ENCODE results near the gene PDE8A. TPM values are rescaled to one million over a fixed set of nuclear protein-coding genes. Genes with fewer than 3 reads are reported as not detected.
"Not testable (repeated sequence)": the region's sequence is repeated elsewhere in the genome, so short reads cannot be mapped to it uniquely, and the experiment has no call there.

The PDE8A gene
- total RNA-seq, 2 donors from 2014 or later, result 63.3 to 85.3 TPM

- intact Hi-C loops (cut with DNase I), result no loop called here
- peak overlapping the region; percentile 83 for H3K27ac ChIP-seq
- TF ChIP-seq CTCF (IDR thresholded peaks at IDR 0.05), result no peak
- no peak overlapping the region for H3K4me3 ChIP-seq
- no peaks in the 10 kb centered on the region for H3K27me3 ChIP-seq
- H3K4me1 ChIP-seq, result peaks cover 36% of the 10 kb centered on the region
- DNase-seq, result no peak
- no peaks in the 10 kb centered on the region for H3K36me3 ChIP-seq
- H3K9ac ChIP-seq (ENCODE audit: low read depth in 2 of 2, low read length in 2 of 2), result peak overlapping the region in 1 of 2 donors; percentile 66
- no peaks in the 10 kb centered on the region for H3K9me3 ChIP-seq
Measured at GRCh38 chr15:85010071-85010385, 28.4 kb downstream of the PDE8A start.

- H3K4me3 ChIP-seq, result no peak overlapping the region
- no peak for DNase-seq
- peaks cover 36% of the 10 kb centered on the region for H3K4me1 ChIP-seq
- TF ChIP-seq CTCF (IDR thresholded peaks at IDR 0.05), result peak; percentile 34
- intact Hi-C loops (cut with DNase I), result no loop called here
- no peaks in the 10 kb centered on the region for H3K9me3 ChIP-seq
- H3K36me3 ChIP-seq, result no peaks in the 10 kb centered on the region
- H3K27me3 ChIP-seq, result no peaks in the 10 kb centered on the region
- peak overlapping the region; percentile 83 for H3K27ac ChIP-seq
- peak overlapping the region in 1 of 2 donors; percentile 66 for H3K9ac ChIP-seq (ENCODE audit: low read depth in 2 of 2, low read length in 2 of 2)
Measured at GRCh38 chr15:85010386-85011159, 28.9 kb downstream of the PDE8A start.

- peaks cover 36% of the 10 kb centered on the region for H3K4me1 ChIP-seq
- intact Hi-C loops (cut with DNase I), result no loop called here
Measured at GRCh38 chr15:85011160-85011571, 29.5 kb downstream of the PDE8A start.

GRCh38 chr15:85011724-85012123, 30.1 kb downstream of the PDE8A start:
- H3K4me3 ChIP-seq; H3K27ac ChIP-seq; H3K9ac ChIP-seq (ENCODE audit: low read depth in 2 of 2, low read length in 2 of 2); H3K9me3 ChIP-seq; intact Hi-C loops (cut with DNase I); H3K27me3 ChIP-seq; DNase-seq; H3K36me3 ChIP-seq: not testable (repeated sequence)
- peaks cover 32% of the 10 kb centered on the region for H3K4me1 ChIP-seq

More at GRCh38 chr15:85011160-85011571, 29.5 kb downstream of the PDE8A start:
- no peaks in the 10 kb centered on the region for H3K36me3 ChIP-seq
- DNase-seq, result no peak
- no peak for TF ChIP-seq CTCF (IDR thresholded peaks at IDR 0.05)
- no peaks in the 10 kb centered on the region for H3K27me3 ChIP-seq
- peak overlapping the region in 1 of 2 donors; percentile 66 for H3K9ac ChIP-seq (ENCODE audit: low read depth in 2 of 2, low read length in 2 of 2)
- no peak overlapping the region for H3K4me3 ChIP-seq
- H3K27ac ChIP-seq, result peak overlapping the region; percentile 83
- no peaks in the 10 kb centered on the region for H3K9me3 ChIP-seq

GRCh38 chr15:85013785-85014184, 32.1 kb downstream of the PDE8A start:
- Histone ChIP-seq H3K27me3 (no peaks in the 10 kb centered on the region), H3K9me3 (no peaks in the 10 kb centered on the region), H3K27ac (no peak overlapping the region), H3K4me1 (peaks cover 18% of the 10 kb centered on the region), H3K9ac (ENCODE audit: low read depth in 2 of 2, low read length in 2 of 2) (no peak overlapping the region), H3K36me3 (no peaks in the 10 kb centered on the region), H3K4me3 (no peak overlapping the region)
- intact Hi-C loops (cut with DNase I), result no loop called here
- no peak for DNase-seq
- TF ChIP-seq CTCF (IDR thresholded peaks at IDR 0.05), result no peak

GRCh38 chr15:85014932-85015331, 33.3 kb downstream of the PDE8A start:
- H3K4me1 ChIP-seq, result peaks cover 10% of the 10 kb centered on the region
- no peaks in the 10 kb centered on the region for H3K9me3 ChIP-seq
- no peak for TF ChIP-seq CTCF (IDR thresholded peaks at IDR 0.05)
- no peak overlapping the region for H3K9ac ChIP-seq (ENCODE audit: low read depth in 2 of 2, low read length in 2 of 2)
- H3K4me3 ChIP-seq, result no peak overlapping the region
- no peaks in the 10 kb centered on the region for H3K36me3 ChIP-seq
- no peak for DNase-seq
- no peak overlapping the region for H3K27ac ChIP-seq
- no peaks in the 10 kb centered on the region for H3K27me3 ChIP-seq
- intact Hi-C loops (cut with DNase I), result no loop called here
